NCI-H2029 treated with DMSO at 0.1 percent for 48 hours (cell line): ENCODE data around the gene PREPL.
"Not testable (repeated sequence)": the region's sequence is repeated elsewhere in the genome, so short reads cannot be mapped to it uniquely, and the experiment has no call there.

Experiments
- DNase-seq: peaks from one replicate; lab custom pipeline; 2025; lab: John Stamatoyannopoulos, UW

Gene PREPL

DNA sequence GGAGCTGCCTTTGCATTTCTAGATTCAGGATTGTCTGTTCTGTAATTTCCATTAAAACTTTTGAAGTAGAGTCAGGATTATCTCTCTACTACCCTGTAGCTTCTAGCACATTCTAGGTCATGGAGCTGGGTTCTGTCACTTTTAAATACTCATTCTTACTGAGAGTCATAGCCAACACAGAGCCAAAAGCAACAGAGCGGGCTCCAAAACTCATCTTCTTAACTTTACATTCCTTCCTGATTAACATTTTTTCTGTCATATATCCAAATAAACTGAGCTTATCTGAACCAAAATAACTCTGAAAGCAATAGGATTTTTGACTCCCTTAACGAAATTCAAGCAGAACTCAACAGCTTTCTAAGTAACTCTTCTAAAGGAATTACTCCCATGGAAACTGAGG lies 12.9 kb downstream of the PREPL start:
- DNase-seq = no peak

DNA sequence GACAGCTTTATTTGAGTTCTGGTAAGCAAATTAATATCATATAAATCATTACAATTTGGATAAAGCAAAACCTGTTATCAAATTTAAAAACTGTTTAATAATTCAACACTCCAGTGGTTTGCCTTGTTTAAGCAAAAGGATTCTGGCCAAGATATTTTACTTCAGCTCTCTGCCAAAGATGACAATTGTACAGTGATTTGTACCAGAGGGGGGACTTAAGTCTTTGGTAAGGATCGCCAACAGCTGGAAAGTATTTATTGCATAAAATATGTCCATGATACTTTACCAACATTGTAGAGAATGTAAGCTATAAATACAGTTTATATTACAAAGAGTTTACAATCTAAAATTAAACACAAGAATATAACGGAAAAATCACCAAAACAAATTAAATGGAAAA lies 13.8 kb downstream of the PREPL start:
- DNase-seq = no peak

DNA sequence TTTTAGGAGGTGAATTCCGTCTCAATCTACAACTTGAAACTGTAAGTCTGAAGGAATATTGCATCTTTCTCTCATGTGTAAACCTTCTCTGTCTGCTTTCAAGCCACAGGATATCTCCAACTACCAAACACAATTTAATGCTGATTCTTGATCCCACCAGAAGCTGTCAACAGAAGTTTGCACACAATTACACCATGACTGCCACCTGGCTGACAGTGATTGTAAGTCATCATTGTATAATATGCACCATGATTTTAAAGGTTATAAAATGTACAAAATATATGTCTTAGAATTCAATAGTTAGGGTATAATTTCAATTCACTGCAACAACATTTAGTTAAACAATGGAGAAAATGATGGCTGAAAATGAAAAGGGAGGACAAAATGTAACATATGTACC lies 18.4 kb downstream of the PREPL start:
- DNase-seq = no peak

DNA sequence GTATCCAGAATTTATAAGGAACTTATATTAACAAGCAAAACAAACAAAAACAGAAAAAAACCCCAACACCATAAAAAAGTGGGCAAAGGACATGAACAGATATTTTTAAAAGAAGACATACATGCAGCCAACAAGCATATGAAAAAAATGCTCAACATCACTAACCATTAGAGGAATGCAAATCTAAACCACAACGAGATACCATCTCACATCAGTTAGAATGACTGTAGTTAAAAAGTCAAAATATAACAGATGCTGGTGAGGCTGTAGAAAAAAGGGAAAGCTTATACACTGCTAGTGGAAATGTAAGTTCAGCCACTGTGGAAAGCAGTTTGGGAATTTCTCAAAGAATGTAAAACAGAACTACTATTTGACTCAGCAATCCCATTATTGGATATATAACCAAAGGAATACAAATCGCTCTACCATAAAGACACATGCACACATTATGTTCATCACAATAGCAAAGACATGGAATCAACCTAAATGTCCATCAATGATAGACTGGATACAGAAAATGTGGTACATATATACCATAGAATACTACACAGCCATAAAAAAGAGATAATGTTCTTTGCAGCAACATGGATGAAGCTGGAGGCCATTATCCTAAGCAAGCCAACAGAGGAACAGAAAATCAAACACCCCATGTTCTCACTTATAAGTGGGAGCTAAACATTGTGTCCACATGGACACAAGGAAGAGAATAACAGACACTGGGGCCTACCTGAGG lies 25.3 kb downstream of the PREPL start:
- no peak for DNase-seq

DNA sequence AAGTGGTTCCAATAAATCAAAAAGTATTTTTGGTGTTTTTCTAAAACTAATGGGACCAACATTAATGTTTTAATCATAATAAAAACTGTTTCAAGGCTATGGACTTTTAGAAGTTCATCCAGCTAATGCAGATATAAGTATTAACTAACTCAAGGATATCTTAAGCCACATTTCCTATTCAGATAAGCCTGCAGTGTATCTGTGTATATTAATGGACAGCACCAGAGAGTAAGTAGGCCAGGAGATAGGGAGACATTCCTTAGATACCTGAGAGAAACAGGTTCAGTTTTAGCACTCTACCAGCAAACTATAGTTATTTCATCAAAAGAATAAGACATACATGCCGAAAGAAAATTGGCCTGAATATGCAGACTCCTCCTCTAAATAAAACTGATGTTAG lies 27.3 kb downstream of the PREPL start:
- no peak for DNase-seq

DNA sequence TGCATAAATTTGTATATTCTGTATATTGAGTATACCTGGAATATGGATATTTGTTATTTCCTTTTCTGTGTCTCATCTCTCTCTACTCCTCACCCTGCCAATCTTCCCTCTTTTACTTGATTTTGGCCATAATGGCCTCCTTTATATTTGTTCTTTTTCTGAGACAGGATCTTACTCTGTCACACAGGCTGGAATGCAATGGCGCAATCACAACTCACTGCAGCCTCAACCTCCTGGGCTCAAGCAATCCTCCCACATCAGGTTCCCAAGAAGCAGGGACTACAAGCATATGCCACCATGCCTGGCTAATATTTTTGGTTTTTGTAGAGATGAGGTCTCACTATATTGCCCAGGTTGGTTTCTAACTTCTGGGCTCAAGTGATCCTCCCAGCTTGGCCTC lies 30.5 kb downstream of the PREPL start:
- no peak for DNase-seq

DNA sequence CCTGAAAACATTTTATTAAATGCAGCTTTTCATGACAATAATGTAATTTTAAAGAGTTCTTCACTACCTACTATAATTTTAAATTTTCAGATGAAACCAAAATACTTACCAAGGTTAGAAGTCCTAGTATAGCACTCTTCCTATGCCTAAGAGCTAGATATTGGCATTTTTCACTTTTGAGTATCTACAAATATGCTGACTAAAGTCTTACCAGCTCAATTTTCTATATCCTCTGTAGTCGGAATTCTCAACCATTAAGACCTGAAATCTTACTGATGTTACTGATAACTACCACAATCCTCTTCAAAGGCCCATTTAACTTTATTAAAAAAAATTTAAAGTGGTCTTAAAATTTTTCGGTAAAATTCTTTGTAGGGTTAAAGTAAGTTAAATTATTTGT lies 32.0 kb downstream of the PREPL start:
- no peak for DNase-seq

DNA sequence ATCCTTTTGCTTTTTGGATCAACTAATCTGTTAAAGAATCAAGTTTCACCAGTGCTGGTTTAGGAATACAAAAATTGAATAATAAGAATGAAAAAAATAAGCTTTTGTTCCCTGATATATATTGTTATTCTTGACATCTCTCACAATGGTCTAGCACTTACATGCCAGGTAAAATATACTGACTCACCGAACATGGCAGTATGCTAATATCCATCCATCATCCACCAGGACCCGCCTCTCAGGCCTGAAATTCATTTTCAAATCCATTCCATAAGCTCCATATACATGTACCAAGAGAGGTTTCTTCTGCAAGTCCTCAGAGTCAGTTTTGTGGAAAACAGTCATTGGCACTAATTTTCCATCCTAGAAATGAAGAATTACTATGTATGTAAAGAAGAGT lies 32.5 kb downstream of the PREPL start:
- DNase-seq = no peak

DNA sequence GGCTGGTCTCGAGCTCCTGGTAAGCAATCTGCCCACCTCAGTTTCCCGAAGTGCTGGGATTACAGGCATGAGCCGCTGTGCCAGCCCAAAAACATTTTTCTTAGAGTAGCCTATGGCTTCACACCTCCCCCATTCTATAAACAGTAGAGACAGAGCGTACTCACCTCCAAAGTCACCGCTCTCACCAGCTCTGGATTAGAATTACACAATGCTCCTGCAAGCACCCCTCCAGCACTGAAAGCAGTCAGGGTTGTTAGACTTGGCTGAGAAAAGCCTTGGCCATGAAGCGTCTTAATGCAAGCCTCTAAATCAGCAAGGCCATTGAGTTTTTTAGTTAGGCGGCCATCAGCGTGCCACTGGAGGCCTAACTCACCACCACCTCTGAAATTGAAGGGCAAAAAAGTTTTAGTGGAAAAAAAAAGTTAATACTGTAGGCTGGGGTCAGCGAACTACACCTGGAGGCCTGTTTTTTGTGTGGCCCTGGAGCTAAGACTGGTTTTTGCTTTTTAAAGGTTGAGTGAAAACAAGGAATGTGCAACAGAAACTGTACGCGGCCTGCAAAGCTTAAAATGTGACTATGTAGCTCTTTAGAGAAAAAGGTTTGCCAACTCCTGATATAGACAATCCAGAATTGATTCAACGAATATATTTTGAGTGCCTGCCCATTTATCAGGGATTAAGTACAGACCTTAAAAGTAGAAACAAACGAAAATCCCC lies 34.6 kb downstream of the PREPL start:
- no peak for DNase-seq

DNA sequence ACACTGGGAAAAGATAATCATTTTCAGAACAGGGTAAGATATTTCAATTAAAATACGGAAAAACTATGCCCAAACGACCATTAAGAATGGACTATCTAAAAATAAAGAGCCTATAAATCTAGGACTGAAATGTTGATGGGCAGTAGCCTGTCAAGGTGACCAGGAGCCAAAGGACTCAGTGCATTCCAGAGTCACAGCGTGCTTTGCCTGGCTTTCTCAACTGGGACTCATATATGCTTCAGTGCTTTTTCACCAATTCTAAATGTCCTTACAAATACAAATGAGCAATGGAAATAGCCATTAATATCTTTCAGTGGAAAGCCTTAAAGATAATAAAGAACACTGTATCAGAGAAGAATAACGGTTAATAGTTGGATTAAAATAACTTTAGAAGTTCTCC lies 35.4 kb downstream of the PREPL start:
- DNase-seq = no peak

DNA sequence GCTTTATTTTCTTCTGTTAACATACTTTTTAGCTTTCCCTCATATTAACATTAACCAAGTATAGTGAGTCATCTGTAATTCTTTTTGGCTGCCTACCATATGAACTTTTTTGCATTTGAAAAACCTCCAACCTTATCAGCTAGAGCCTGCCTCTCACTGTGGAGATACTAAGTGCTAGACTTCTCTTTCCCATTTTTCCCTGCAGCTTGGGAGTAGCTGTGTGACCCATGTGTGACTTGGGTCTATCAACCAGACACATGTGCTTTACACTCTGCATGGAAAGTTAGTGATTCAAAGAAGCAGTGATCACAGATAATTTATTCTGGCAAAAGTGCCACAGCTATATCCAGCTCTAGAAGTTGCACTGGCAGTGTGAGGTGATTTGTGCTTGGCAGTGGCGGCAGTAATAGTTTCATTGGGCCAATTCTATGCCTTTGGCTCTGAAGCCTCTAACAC lies 36.3 kb downstream of the PREPL start:
- DNase-seq = no peak

DNA sequence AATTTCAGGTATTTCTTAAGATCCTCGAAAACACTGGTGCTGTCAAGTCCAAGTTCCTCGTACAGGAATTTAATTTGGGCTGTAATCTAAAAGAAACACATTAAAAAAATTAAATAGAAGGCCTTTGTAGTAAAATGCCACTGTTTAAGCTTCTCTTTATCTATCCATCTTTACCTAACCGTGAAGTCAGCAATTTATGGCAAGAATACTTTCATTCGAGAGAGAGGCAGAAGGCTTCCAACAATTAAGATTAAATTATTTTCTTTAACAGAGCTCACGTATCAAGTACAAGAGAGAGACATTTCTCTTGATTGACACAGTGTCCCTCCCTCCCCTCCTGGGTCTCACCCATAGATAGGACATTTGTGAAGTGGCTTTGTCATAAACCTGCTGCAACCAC lies 39.9 kb downstream of the PREPL start:
- DNase-seq = no peak

DNA sequence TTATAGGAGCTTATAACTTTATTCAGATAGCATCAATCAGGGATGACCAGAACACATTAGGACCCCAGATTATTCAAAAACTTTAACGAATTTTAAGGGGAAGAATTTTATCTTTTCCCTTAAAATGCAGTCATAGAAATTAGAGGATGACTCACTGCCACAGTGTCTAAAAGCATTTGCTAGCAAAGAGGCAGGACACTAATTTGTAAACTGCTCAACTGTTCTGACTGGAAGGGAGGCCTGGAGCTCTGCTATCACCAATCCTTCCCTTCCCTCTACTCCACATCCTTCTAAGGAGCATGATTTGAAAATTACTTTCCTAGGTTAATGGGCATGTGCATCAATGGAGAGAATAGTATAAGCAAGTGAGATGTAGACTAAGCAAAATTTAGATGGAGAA lies 40.5 kb downstream of the PREPL start:
- no peak for DNase-seq

DNA sequence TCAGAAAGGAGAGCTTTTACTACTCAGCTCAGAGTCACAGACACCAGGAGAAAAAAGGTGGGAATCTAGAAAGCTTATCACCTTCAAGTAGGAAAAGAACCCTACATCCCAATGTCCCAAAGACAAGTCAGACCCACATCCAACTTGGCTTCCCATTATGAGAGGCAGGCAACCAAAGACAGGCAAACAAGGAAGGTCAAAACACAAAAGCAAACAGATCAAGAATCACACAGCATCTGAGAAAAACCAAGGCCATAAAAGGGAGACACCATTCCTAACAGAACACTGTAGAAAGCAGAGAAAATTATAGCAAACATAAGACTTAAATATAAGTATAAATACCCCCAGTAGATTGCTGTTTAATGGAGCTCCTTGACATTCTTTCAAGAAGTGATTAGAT lies 45.3 kb downstream of the PREPL start:
- DNase-seq = no peak

DNA sequence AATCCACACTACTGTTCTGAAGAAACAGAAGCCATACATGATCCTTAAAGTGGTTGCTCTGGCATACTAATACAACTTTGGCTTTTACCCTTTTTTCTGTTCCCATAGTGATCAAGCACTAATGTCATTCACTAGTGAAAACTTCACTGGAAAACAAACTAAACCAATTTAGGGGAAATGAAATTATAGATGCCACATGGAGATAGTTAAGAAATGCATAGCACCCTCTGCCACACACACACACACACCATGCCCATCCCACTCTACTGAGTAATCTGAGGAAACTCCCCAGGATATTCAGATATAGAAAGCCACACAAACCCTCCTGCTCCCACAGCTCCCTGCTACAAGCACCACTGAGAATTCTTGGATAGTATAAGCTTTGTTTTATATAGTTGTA lies 46.9 kb downstream of the PREPL start:
- DNase-seq = no peak

DNA sequence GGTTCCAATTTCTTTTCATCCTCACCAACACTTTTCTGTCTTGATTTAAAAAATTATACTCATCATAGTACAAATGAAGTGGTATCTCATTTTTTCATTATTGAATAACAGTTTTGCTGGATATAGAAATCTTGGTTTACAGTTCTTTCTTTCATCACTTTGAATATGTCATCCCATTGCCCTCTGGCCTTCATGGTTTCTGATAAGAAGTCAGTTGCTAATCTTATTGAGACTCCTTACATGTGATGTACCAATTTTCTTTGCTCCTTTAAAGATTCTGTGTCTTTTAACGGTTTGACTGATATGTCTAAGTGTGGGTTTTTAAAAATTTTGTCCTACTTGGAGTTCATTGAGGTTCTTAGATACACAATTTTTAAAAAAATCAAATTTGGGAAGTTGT lies 51.0 kb downstream of the PREPL start:
- DNase-seq = no peak

DNA sequence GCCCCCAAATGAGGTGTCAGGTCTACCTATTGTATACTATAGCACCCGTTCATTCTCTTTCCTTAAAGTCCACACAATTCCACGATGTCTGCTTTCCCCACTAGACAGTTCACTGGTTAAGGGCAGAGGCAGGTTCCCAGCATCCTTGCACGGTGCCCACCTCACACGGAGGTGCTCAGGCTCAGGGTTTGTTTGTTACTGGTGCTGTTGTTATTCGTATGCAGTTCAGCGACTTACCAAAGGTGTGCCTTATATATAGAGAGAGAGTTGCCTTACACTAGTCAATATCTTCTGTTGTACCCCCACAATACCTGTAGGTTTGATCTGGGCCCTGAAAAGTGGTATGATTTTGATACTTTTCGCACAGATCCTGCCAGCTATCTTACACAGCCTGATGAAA lies 55.4 kb downstream of the PREPL start:
- DNase-seq = no peak

DNA sequence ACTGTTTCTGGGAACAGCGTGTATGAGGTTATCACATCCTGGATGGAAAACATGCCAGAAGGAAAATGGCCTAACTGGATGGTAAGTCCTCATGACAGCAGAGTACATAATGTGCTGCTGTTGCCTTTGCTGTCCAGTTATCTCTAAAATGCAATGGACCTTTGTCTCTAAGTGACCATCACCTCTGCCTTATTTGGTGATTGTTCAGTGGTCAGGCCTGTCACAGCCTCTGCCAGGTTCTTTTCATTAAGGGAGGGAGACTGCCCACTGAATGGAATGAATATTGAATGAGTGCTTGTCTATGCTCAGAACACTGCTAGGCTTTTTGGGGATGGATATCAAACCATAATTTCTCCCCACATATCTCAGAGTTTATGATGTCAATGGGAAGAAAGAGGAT lies 57.0 kb downstream of the PREPL start:
- DNase-seq = no peak

DNA sequence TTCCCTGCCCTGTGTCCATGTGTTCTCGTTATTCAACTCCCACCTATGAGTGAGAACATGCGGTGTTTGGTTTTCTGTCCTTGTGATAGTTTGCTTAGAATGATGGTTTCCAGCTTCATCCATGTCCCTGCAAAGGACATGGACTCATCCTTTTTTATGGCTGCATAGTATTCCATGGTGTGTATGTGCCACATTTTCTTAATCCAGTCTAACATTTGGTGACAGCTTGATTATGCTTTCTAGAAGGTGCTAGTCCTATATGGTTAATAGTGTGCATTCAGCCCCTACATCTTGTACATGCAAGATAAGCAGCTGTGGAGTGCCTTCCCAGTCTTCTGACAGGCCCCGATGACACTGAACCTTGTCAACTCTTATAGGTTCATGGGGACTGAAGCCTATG lies 57.5 kb downstream of the PREPL start:
- DNase-seq = not testable (repeated sequence)

DNA sequence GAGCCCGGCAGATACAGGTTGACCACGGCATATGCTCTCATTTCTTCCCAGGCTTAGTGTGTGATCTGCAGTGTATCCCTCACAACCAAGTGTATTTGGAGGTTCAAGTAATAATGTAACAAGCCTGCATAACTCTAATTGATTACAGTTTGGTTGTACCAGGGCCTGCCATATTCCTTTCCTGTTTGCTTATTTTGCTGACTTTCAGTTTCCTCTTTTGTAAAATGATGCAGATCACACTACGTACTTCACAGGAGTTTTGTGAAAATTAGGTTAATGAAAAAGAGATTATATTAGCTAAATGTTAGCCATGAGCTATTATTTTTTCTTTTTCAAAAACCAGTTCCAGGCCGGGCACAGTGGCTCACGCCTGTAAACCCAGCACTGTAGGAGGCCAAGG lies 60.2 kb downstream of the PREPL start:
- DNase-seq = no peak

DNA sequence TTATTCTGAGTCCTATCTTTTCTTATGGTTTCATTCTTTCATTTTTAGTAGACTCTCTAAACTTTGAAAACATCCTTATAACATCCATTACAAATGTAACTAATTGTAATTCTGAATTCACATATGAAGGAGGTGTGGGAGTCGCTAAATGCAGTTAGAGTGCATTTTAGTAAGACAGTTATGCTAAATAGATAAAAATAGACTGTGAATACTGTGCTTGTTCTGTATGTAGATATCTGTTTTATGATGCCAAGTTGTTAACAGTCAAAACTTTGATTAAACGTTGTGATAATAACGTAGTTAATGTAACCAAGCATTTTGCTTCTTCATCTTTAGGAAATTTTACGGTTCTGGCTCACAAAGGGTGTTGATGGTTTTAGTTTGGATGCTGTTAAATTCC lies 61.7 kb downstream of the PREPL start:
- no peak for DNase-seq

DNA sequence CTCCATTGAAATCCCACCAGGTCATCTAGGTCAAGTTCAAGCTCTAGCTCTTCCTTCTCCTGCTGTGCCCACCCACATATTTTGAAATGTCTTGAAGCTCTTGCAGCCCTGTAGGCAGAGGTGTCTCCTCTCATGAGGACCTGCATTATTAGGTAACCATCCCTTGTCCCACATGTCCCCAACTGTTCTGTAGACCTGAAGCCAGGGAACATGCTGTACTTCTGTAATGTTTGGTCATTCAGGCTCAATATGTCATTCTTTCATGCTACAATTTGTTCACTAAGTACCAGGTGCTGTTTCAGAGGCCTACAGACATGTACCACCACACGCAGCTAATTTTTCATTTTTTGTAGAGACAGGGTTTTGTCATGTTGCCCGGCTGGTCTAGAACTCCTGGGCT lies 63.9 kb downstream of the PREPL start:
- no peak for DNase-seq

DNA sequence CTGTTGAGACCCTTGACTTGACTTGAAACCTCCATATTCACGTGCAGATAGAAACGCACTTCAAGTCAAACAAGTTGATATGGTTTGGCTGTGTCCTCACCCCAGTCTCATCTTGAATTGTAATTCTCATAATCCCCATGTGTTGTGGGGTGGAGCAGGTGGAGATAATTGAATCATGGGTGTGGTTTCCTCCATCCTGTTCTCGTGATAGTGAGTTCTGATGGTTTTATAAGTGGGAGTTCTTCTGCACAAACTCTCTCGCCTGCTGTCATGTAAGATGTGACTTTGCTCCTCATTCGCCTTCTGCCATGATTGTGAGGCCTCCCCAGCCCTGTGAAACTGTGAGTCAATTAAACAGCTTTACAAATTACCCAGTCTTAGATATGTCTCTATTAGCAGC lies 64.6 kb downstream of the PREPL start:
- DNase-seq = no peak
